Suprapubic skin (tissue), 4 donors: ENCODE data around the gene MYZAP. TPM values are rescaled to one million over a fixed set of nuclear protein-coding genes. Genes with fewer than 3 reads are reported as not detected.

Experiments used
- DNase-seq, 2 donors: peaks; one replicate each; pipeline ENCODE4 v3.0.0-alpha.2; 2019; ENCODE audit warnings: low spot score in 2 of 2
- H3K27ac ChIP-seq: fragments of 200-600 bp; sonication (generic); one replicate; pipeline ENCODE4 v1.5.1; 2019
- H3K27me3 ChIP-seq: fragments of 200-600 bp; sonication (generic); one replicate; pipeline ENCODE4 v1.5.1; 2019
- H3K36me3 ChIP-seq: fragments of 200-600 bp; sonication (generic); one replicate; pipeline ENCODE4 v1.5.1; 2019
- H3K4me1 ChIP-seq: fragments of 200-600 bp; sonication (generic); one replicate; pipeline ENCODE4 v1.5.1; 2019
- H3K4me3 ChIP-seq: fragments of 200-600 bp; sonication (generic); one replicate; pipeline ENCODE4 v1.5.1; 2019; ENCODE audit warnings: mild to moderate bottlenecking
- H3K9me3 ChIP-seq: fragments of 200-600 bp; sonication (generic); one replicate; pipeline ENCODE4 v1.5.1; 2019
- EP300 ChIP-seq: sonication (generic); formaldehyde crosslinking; IDR thresholded peaks from one replicate; pipeline ENCODE4 v1.6.1; 2017; ENCODE audit warnings: antibody characterized with exemption
- POLR2A ChIP-seq, 2 donors: fragments of 450-650 bp; IDR thresholded peaks; one replicate each; pipeline ENCODE4 v1.6.1; 2017; ENCODE audit warnings: antibody characterized with exemption in 2 of 2, mild to moderate bottlenecking in 2 of 2, moderate library complexity in 2 of 2
- POLR2AphosphoS5 ChIP-seq, 3 donors: sonication (generic); formaldehyde crosslinking; IDR thresholded peaks; one replicate each; pipeline ENCODE4 v1.6.1; 2017; ENCODE audit warnings: antibody characterized with exemption in 3 of 3
- WGBS: methylation state at CpG from one replicate; pipeline ENCODE4 v1.1.5; 2018; 5-methylcytosine and 5-hydroxymethylcytosine counted together
- total RNA-seq, 4 donors: library from RNA; depleted of rRNA; stranded (reverse); fragments of >200 nt; gene quantifications; one replicate each; pipeline ENCODE4 v1.1.0, GENCODE V29; 2016
- TF ChIP-seq, protein P1 (sequence below), 2 donors: fragments of 200-600 bp in 1 of 2; fragments of 450-650 bp in 1 of 2; sonication (generic) in 1 of 2; IDR thresholded peaks; one replicate each; pipeline ENCODE4 v1.5.1; 2016 to 2019; ENCODE audit warnings: antibody characterized with exemption in 2 of 2, mild to moderate bottlenecking in 1 of 2, moderate library complexity in 1 of 2

The MYZAP gene
- total RNA-seq, 4 donors from 2014 or later: 8.6 to 14.9 (median 11.6) TPM

DNA sequence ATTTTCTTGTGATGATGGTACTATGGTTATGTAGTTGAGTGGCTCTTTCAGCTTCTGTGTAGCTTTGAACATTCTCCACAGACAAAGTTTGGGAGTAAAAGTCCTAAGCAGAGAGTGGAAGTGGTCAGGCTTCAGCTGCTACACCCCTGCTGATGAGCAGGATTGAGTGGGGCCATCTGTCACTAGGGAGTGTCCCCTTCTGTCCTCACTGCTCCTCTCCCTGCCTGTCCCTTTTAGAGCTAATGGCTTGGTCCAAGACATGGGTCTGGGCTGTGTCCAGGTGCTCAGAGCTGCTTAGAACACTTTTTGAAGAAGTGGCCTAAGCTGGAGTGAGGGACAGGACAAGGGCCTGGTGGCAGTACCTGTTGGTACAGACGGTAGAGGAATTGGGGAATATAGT is 15.1 kb downstream of the MYZAP start:
- WGBS: 100% methylated on average over 1 of the region's 1 CpG
- Histone ChIP-seq H3K4me1 (peaks cover 22% of the 10 kb centered on the region), H3K4me3 (no peak overlapping the region), H3K27ac (no peak overlapping the region), H3K9me3 (no peaks in the 10 kb centered on the region), H3K27me3 (no peaks in the 10 kb centered on the region), H3K36me3 (no peaks in the 10 kb centered on the region)
- peak in 1 of 2 donors; percentile 24 for DNase-seq
- TF ChIP-seq POLR2A (IDR thresholded peaks at IDR 0.05) (no peak), POLR2AphosphoS5 (IDR thresholded peaks at IDR 0.05) (no peak), EP300 (no peak)
- TF ChIP-seq, protein P1, sequence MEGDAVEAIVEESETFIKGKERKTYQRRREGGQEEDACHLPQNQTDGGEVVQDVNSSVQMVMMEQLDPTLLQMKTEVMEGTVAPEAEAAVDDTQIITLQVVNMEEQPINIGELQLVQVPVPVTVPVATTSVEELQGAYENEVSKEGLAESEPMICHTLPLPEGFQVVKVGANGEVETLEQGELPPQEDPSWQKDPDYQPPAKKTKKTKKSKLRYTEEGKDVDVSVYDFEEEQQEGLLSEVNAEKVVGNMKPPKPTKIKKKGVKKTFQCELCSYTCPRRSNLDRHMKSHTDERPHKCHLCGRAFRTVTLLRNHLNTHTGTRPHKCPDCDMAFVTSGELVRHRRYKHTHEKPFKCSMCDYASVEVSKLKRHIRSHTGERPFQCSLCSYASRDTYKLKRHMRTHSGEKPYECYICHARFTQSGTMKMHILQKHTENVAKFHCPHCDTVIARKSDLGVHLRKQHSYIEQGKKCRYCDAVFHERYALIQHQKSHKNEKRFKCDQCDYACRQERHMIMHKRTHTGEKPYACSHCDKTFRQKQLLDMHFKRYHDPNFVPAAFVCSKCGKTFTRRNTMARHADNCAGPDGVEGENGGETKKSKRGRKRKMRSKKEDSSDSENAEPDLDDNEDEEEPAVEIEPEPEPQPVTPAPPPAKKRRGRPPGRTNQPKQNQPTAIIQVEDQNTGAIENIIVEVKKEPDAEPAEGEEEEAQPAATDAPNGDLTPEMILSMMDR (IDR thresholded peaks at IDR 0.05): no peak

DNA sequence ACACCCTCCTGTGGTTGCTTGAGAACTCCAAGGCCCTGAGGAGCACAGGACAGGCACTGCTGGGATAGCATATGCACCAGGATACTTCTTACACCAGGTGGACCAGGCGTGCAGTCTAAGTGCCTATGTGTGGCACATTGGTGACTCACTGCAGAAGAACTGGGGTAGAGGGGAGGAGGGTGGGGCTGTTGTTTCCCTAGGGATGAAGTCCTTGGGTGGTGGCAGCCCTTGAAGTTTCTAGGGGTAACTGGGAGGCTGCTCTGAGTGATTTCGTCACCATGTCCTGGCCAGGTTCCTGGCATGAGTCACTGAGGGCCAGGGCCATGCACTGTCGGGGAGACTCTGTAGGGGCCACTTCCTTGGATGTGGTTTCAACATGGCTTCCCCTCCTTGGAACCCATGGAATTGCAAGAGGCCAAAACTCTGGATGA is 15.9 kb downstream of the MYZAP start:
- TF ChIP-seq POLR2A (IDR thresholded peaks at IDR 0.05): no peak
- DNase-seq: peak; percentile 69
- H3K4me1 ChIP-seq: peaks cover 27% of the 10 kb centered on the region
- no peak overlapping the region for H3K4me3 ChIP-seq
- H3K36me3 ChIP-seq: no peaks in the 10 kb centered on the region
- no peak overlapping the region for H3K27ac ChIP-seq
- no peaks in the 10 kb centered on the region for H3K9me3 ChIP-seq
- no peaks in the 10 kb centered on the region for H3K27me3 ChIP-seq
- 48% methylated on average over 2 of the region's 3 CpGs for WGBS

DNA sequence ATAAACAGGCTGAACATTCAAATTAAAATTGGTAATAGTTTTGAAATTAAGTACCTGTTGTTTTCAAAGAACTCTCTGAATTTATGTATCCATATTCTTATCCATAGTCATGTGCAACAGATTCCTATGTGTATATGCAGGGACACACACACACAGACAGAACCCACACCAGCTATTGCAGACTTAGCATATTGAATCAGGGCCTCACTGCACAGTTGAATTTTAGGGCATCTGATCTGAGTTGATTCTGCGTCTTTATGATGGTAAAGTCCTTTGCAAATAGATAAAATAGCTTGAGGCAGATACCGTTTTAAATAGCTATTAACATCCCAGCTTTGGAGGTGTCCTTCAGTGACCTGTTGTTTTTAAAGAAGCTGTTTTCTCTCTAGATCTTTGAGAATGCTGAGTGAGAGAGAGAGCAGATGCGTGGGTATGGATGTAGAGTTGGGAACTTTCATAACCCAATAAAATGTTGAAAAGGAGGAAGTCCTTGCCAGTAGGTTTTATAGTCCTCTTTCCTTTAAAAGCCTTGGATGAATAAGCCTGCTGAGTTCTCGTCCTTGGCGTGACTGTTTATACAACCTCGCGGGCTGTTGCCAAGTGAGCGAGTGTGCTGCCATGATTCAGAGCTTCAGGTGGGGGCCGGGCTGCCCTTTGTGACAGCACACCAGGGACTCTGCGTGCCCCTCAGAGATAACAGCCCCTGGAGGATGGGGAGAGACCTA is 18.3 kb downstream of the MYZAP start:
- H3K9me3 ChIP-seq: no peaks in the 10 kb centered on the region
- peak overlapping the region; percentile 43 for H3K27ac ChIP-seq
- 54% methylated on average over 8 of the region's 10 CpGs for WGBS
- no peak overlapping the region for H3K4me3 ChIP-seq
- no peaks in the 10 kb centered on the region for H3K36me3 ChIP-seq
- TF ChIP-seq, protein P1 (IDR thresholded peaks at IDR 0.05): no peak
- TF ChIP-seq POLR2A (IDR thresholded peaks at IDR 0.05) (no peak), EP300 (no peak), POLR2AphosphoS5 (IDR thresholded peaks at IDR 0.05) (no peak)
- no peak for DNase-seq
- H3K4me1 ChIP-seq: peaks cover 27% of the 10 kb centered on the region
- H3K27me3 ChIP-seq: no peaks in the 10 kb centered on the region

DNA sequence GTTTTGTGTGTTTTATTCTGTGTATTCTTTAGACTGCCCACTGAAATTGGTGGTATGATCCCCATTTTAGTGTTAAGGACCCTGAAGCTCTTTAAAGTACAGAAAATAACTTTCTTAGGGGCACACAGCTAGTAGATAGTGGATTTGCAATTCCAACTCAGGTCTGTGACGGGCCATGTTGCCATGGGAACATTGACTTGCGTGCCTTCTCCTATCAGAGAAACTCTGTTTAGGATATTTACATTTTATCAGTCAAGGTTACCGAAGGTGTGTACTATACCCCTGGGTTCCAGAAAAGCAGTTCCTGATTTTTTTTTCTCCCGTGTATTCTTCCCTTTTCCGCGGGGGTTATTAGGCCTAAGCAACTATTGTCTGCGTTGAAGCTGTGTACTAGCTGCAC is 19.4 kb downstream of the MYZAP start:
- no peak for TF ChIP-seq POLR2A (IDR thresholded peaks at IDR 0.05)
- TF ChIP-seq EP300: no peak
- no peak for TF ChIP-seq POLR2AphosphoS5 (IDR thresholded peaks at IDR 0.05)
- TF ChIP-seq, protein P1 (IDR thresholded peaks at IDR 0.05): no peak
- 79% methylated on average over 7 of the region's 7 CpGs for WGBS
- Histone ChIP-seq H3K27me3 (no peaks in the 10 kb centered on the region), H3K4me1 (peaks cover 27% of the 10 kb centered on the region), H3K36me3 (no peaks in the 10 kb centered on the region), H3K27ac (no peak overlapping the region), H3K4me3 (no peak overlapping the region), H3K9me3 (no peaks in the 10 kb centered on the region)
- DNase-seq: no peak

DNA sequence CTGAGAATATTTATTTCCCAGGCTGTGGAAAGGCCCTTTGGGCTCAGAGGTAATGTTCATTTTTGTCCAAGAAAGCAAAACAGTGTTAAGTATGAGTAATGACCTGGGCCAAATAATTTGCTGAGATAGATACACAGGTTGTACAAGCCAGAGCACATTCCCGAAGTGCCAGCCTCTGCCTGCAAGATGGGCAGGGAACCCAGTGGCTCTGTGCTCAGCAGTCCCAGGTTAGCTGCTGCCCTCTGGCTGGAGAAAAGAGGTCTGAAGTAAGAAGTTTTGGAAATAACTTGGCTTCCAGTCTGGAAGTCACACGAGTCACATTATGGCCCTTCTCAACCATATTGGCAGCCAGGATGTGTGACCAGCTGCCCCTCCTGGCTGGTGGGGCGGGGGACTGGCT is 20.2 kb downstream of the MYZAP start:
- WGBS: 26% methylated on average over 3 of the region's 3 CpGs
- Histone ChIP-seq H3K9me3 (no peaks in the 10 kb centered on the region), H3K36me3 (no peaks in the 10 kb centered on the region), H3K4me3 (no peak overlapping the region), H3K4me1 (peaks cover 27% of the 10 kb centered on the region), H3K27ac (peak overlapping the region; percentile 43), H3K27me3 (no peaks in the 10 kb centered on the region)
- no peak for DNase-seq
- TF ChIP-seq, protein P1 (IDR thresholded peaks at IDR 0.05): peak; percentile 28 to 40
- no peak for TF ChIP-seq POLR2A (IDR thresholded peaks at IDR 0.05)
